DMS153 treated with DMSO at 0.1 percent for 48 hours (cell line): ENCODE measurements around the gene INPP5D.

Experiments used
- DNase-seq: peaks from one replicate; lab custom pipeline; 2025; ENCODE audit not compliant: unreplicated experiment; lab: John Stamatoyannopoulos, UW

The INPP5D gene

GRCh38 chr2:233075141-233075965 lies 15.2 kb downstream of the INPP5D start:
- no peak for DNase-seq

- DNase-seq: peak; percentile 1
These were observed 15.8 kb downstream of the INPP5D start for GRCh38 chr2:233075966-233076339.

DNA sequence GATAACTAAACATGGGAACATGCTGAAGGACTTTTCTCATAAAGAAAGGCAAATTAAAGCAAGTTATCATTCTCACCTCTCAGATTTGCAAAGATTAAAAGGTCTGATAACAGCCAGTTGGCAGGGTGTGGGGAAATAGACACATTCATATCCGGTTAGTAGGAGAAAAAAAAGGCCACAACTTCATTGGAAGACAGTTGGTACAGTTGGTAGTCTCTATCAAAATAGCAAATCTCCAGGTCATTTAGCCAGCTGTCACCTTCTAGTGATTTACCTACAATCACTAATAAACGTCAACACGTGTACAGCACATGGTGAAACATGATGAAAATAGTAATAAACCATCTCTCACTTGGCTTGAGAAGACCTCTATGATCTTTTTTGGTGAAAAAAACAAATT lies 16.6 kb downstream of the INPP5D start:
- no peak for DNase-seq

DNA sequence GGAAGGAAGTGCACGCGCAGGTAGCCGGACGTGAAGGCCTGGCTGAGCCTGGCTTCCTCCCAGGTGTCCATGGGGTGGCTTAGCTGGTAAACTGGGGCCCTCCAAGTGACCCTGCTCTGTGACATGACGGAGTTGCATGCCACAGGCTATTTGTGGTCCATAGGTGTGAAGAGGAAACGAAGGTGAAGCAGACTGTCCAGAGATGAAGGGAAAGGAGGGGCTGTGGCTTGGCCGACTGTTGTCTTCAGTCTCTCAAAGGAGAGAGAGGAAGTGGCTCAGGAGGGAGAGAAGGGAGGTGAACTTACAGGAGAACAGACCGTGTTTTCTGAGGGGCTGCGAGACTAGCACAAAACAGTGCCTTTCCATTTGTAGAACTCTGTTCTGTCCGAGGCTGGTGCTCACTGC lies 19.3 kb downstream of the INPP5D start:
- DNase-seq: no peak

- no peak for DNase-seq
These were observed 20.1 kb downstream of the INPP5D start for GRCh38 chr2:233079953-233080835.

DNA sequence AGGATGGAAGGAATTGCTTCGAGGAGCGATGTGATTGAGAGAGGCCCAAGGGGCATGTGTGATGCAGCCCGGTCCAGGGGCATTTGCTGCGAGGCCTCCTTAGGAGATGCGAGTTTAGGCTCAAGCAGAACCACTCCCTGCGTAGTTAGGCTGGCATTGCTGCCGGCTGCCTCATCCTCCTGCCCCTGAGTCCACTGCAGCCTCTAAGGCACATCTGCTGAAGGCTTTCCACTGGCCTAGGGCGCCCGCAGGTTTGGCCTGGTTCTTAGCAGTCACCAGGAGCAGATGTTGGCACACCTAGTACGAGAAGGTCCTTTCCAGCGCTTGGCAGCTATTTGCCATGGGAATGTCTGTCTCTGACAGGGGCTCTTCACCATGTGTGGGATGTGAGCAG lies 20.7 kb downstream of the INPP5D start:
- no peak for DNase-seq

- DNase-seq: no peak
These were observed 21.1 kb downstream of the INPP5D start for GRCh38 chr2:233081232-233081730.

DNA sequence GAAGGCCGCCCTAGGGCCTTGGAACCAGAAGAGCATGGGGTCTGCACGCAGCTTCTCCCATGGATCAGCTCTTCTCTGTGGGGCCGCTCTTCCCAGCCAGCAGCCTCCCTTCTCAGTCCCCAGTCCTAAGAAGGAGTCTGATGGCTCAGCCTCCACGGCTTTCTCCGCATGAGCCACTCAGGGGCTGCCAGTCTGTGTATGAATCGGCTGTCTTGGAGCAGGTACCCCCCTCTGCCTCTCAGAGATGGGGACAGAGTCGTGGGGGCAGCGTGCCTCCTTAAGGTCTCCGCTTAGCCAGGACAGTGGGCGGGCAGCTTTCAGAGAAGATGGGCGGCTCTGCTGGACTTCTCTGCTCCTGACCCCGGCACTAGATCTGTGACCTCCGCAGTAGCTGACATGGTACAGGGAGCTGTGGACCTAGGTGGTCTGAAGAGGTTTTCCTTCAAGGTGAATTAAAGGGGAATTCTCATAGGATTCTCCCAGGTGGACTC lies 21.6 kb downstream of the INPP5D start:
- DNase-seq: no peak

DNA sequence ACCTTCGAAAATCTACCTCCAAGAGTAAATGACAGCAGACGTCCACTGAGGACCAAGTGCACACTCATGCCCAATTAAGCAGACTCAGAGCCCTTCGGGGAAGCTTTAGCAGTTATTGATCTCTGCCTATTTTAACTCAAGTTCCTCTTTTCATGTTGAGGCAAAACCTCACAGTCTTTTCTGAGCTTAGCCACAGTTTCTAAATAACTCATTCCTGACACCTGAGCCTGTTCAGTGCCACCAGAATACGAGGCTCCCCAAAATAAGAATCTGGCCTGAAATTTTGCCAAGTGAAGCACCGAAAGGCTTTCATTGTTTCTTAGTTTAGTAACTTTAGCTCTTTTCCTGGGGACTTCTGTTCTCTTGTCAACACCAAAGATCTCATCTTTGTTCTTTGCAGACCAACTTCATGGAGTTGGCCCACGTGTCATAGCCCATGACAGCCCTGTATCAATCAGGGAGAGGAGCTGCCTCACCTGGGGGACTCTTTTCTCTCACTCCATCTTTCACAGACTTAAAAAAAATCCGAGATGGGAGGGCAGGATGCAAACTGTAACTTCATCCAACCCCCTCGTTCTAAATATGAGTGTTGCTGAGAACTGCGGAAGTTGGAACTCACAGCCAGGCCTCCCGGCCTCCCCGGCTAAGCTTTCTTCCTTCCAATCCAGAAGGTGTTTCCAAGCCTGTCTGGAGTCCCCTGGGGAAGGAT lies 22.2 kb downstream of the INPP5D start:
- DNase-seq: no peak

GRCh38 chr2:233082931-233083755 lies 23.0 kb downstream of the INPP5D start:
- no peak for DNase-seq

GRCh38 chr2:233083782-233084181 lies 23.6 kb downstream of the INPP5D start:
- no peak for DNase-seq

- DNase-seq: no peak
These were observed 24.3 kb downstream of the INPP5D start for GRCh38 chr2:233084488-233084887.

DNA sequence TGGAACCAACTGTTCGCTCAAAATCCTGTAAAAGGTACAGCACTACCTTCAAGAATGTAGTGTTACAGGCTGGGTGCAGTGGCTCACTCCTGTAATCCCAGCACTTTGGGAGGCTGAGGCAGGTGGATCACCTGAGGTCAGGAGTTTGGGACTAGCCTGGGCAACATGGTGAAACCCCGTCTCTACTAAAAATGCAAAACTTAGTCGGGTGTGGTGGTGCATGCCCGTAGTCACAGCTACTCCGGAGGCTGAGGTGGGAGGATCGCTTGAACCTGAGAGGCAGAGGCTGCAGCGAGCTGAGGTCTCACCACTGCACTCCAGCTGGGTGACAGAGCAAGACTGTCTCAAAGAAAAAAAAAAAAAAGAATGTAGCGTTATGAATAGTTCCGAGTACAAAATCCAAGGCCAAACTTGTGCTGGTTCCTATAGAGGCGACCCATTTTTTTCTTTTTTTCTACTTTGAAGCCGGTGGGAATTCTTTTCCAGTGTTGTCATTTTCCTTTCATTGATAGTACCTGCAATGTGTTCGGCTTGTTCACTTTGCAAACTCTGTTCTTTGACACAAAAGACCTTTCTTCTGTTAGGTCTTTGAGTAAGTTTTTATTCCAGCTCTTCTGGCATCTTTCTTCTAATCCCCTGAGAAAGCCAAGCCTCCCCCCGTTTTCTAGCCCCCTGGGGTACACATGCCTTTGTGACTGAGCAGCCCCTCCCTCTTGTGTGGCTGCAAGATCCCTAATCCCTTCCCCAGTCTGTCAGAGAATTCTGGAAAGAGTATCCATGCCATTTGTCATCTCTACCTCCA lies 25.1 kb downstream of the INPP5D start:
- no peak for DNase-seq

DNA sequence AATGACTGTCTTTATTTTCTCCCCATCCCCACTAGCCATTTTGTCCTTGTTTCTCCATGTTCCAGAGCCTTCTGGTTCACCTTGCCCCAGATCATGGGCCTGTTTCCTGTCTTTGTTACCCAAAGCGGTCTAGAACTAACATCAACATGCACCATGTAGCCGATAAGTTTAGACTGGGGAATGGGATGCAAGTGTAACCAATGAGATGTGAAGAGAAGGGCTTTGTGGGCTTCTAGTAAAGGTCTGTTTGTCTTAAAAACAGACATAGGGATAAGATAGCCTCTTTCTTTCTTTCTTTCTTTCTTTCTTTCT lies 25.7 kb downstream of the INPP5D start:
- no peak for DNase-seq

DNA sequence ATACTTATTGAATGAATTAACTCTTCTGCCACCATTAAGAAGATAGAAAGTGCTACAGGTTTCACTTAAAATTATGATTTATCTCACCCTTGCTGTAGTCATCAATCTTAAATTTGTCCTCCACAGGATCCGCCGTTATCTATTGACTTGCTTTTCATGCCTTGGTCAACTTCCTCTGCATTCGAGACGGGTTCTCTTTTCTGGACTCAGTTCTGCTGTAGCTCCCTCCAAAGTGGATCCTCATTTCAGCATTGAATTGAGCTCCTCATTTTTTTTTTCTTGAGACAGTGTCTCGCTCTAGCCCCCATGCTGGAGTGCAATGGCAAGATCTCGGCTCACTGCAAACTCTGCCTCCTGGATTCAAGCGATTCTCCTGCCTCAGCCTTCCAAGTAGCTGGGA lies 27.6 kb downstream of the INPP5D start:
- no peak for DNase-seq

DNA sequence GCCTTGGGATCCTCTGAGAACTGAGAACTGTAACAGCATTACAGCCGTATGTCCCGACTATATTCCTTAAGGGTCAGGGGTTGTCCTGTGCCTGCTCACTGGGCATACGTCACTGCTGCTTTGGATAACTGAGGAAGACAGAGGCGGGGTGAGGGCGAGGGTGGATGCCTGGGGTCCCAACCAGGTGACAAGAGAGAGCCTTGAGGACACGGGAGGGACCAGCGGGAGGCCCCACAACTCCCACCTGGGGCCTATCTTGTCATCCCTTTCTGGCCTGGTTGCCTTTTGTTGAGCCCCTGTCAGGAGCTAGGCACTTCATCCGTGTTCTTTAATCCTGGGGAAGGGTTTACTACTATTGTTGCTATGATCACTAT lies 28.8 kb downstream of the INPP5D start:
- DNase-seq: no peak

DNA sequence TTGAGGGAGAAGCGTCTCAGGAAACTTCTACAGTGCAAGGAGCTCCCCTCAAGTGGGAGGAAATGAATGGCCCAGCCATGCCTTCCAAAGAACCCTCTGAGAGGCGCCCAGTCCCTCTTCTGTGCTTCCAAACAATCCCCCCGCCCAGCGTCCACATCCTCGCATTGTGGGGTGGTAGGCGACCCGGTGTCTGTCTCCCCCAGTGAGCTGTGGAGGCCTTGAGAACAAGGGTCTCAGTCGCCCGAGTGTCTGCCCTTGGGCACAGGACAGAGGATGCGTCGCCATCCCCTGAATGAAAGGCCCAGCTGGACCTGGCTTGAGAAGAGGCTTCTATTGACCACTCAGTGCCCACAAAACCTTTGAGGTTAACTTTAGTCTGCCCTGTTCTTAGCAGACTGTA lies 29.7 kb downstream of the INPP5D start:
- DNase-seq: no peak

DNA sequence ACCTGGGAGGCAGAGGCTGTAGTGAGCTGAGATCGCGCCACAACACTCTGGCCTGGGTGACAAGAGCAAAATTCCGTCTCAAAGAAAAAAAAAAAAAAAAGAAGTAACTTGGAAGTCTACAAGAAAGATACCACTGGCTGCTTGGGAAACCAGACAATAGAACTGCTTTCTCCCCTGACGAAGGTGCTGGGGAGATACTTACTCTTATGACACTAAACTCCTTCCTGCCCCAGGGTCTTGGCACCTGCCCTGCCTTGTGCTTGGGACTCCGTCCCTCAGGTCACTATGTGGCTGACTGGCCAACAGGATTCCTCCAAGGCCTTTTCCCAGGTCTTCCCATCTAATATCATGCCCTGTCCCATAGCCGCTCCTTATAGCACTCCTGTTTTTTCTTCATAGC lies 30.7 kb downstream of the INPP5D start:
- DNase-seq: no peak

- DNase-seq: no peak
These were observed 31.6 kb downstream of the INPP5D start for GRCh38 chr2:233091595-233092375.
